HG03460 (cell line): ENCODE results near the gene DCTD.

Experiments
- ATAC-seq: cut with Tn5 transposase; IDR thresholded peaks from one replicate; pipeline ENCODE4 v1.9.1; 2021; ENCODE audit not compliant: unreplicated experiment

Gene DCTD

DNA sequence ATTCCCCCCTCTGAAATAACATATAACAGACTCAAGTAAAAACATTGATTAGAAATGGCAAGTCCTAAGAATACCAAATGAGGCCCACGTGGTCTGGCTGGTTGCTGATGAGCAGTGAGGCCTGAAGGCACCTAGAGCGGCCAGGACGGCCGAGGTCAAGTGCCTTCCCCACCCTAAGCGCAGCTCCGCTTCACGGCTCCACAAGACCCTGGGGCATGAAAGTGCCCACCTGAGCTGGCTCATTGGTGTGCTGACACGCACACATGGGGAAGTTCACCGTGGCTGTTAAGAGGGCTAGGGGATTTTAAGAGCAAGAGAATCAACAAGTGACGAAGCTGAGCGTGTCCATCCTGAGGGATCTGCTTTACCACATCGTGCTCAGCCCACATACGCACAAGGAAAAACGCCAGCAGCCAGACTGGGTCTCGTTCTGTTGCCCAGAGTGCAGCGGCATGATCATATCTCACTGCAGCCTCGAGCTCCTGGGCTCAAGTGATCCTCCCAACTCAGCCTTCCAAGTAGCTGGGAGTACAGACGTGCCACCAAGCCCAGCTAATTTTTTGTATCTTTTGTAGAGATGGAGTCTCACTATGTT is 22.4 kb downstream of the DCTD start:
- no peak for ATAC-seq

DNA sequence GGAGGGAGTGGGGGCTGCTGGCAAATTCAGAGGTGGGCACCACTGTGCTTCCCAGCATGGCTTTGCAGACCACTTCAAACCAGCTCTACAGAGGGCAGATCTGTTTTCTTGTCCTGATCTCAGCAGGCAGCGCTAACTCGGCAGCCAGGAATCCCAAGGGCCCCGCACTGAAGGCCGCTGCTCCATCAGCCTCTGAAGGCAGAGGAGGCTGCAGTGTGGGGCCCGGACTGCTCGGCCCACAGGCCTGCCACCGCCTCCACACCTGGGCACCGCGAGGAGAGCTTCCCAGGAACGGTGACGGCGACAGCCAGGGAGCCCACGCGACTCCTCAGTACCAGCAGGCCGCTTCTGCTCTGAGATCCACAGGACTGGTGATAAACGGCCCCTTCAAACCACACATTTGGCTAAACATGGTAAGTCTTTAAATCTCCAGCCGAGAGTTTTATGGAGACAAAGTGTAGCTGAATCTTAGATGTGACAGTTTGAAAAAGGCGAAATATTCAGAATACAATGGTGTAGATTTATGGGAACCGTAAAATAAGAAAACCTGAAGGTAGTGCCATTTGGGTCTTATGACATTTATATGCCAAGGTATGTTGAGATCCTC is 23.6 kb downstream of the DCTD start:
- no peak for ATAC-seq

DNA sequence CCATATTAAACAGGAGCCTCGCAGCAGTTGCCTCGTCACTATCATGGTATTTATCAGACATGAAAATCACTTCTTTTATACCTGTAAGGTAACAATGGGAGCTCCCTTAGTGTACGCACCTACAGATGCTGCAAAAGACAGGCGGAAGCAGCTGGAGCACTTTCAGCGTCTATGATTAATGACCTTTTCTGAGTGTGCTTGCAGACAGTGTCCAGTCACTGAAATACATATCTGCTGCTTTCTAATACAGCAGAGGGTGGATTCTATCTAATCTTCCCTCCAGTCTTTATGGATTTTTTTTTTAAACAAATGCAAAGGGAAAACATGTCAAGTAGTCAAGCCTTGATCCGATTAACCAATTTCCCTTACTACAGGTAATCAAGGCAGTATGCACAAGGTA is 24.1 kb downstream of the DCTD start:
- ATAC-seq, result no peak

DNA sequence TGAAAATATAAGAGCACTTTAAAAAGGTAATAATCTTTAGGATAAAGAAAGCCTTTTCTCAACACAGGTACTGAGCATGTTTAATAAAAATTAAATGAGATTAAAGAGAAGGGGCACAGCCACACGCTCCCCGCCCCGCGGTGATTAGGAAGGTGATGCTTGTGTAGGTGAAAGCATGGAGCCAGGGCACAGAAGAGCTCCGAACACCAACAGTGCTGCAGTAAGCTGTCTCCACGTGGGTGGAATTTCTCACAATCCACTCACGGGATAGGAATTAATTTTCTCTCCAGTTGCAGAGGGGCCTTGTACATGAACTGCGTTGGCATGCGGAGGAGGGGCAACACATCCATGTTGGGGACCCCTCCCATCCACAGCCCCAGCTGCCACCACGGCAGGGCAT is 27.0 kb downstream of the DCTD start:
- no peak for ATAC-seq

DNA sequence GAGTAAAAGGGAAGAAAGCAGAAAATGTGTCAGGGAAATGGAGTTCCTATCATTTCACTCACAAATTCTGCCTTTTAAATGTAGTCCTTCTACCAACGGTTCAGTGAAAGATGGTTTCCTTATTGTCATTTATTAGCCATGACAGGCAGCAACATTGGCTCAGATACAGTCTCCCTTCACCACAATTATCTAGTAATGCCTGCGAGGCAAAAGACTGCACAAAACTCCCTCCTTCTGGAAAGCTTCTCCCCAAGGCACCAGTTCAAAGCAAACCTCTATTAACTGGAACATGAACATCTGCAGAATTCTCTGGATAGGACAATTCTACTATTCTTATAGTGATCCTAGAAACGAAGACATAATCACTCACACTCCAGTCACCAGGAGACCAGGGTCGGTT is 28.3 kb downstream of the DCTD start:
- ATAC-seq, result no peak

DNA sequence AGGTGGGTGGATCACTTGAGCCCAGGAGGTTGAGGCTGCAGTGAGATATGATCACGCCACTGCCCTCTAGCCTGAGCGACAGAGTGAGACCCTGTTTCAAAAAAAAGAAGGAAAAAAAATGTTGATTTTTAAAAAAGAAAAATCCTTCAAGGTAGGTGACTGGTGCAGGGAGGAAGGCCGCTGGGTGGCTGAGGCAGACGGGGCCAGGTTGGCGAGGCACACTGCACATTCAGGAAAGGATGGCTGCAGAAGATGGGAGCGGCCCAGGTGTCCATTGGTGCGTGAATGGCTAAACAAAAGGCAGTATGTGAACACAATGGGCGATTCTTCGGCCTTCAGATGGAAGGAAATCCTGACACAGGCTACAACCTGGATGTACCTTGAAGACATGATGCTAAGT is 30.4 kb downstream of the DCTD start:
- no peak for ATAC-seq

DNA sequence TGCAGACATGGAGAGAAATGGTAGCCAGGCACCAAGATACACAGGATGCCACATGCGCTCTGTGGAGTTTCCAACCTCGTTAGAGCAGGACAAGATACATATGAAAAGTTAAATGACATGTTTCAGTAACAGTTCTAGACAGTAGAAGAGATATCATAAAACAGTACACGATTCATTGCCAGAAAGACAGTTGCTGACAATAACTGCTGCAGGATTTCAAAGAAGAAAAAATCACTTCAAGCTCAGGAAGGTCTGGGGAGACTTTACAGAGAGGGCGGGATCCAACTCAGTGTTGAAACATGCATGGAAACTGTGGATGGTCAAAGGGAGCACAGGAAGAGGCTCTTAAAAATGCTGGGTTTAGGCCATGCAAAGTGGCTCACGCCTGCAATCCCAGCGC is 31.0 kb downstream of the DCTD start:
- ATAC-seq, result no peak

DNA sequence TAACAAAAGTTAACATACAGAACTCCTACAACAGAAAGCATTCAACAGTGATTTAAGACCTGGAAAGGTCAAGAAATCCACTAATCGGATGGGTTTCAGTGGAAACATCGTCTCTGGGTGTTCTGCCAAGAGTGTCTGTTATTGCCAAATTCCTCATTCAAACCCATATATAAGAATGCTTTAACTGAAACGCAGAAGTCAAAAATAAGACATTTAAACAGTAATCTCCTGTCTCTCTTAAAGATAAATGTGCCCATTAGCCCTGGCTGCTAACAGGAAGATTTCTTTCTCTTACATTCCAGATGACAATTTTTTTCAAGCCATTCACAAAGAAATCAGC is 31.5 kb downstream of the DCTD start:
- no peak for ATAC-seq

DNA sequence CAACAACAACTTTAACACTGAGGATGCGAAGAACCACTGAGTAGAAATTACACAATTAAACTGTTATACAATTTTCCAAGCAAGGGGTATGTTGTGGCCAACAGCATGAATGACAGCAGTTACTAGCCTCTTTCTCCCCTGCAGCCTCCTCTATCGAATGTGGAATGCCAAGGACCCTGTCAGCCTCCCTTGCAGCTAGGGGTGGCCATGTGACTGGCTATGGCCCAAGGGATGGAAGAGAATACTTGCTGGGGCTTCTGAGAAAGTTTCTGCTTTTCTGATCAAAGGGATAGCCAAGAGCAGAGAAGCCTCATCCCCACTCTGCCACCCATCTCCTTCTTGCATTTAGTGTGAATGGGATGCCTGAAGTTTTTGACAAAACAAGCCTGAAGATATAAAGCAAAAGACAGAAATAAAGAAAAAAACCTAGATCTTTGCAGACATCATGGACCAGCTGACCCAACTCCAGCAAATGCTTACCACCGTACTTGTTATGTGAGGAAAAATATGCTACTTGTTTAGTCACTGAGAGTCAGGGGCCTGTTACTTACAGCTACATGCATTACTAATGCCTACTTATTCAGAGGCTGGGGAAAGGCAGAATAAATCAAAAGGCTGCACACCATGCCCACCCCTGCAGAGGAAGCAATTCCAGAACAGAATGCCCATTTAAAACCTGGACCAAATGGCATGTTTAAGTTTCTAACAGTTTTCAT is 32.0 kb downstream of the DCTD start:
- no peak for ATAC-seq

DNA sequence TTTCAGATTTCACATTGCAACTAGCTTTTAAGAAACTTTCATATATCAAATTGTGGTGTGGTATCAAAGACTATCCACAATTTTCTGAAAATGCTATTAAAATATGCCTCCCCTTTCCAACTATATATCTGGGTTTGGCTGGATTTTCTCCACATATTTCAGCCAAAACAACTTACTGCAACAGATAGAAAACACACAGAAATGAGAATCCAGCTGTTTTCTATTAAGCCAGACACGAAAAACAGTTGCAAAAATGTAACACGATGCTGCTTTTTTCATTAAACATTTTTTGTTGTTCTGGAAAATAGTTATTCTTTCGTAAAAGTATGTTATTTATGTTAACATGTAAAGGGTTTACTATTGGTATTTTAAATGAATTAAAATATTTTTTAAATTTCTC is 33.1 kb downstream of the DCTD start:
- ATAC-seq, result no peak

DNA sequence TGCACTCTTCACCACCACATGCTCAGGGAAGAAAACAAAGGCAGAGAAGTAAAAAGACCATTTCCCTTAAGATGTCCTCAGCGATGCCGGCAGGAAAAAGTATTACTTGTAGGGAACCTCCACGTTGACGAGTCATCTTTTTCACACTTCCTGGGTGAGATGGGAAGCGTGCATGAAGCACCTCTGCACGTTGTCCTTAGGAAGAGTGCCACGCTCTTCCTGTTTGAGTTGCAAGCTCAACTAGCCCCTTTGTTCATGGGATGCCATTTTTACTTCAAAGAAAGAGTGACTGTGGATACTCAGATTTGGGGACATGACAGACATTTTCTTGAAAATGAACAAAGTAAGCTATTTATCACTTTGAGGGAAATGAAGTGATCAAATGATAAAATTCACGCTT is 33.8 kb downstream of the DCTD start:
- no peak for ATAC-seq

DNA sequence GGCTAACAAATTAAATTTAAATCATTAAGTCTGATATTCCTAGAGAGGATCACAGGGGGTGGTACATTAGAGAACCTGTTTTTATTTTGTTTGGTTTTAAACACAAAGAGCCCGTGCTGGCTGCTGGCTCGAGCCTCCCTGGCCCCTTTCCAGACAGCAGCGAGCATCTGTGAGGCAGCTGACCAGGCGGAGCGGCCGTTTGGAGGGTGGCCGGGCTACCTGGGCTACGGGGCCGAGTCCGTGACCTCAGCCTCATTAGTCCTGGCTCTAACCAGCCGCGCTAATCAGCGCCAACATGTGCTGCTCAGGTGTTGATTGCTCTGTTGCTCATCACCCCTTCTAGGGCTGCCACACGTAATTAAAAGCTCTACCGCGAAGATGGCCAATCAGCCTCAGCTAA is 35.3 kb downstream of the DCTD start:
- ATAC-seq, result no peak

DNA sequence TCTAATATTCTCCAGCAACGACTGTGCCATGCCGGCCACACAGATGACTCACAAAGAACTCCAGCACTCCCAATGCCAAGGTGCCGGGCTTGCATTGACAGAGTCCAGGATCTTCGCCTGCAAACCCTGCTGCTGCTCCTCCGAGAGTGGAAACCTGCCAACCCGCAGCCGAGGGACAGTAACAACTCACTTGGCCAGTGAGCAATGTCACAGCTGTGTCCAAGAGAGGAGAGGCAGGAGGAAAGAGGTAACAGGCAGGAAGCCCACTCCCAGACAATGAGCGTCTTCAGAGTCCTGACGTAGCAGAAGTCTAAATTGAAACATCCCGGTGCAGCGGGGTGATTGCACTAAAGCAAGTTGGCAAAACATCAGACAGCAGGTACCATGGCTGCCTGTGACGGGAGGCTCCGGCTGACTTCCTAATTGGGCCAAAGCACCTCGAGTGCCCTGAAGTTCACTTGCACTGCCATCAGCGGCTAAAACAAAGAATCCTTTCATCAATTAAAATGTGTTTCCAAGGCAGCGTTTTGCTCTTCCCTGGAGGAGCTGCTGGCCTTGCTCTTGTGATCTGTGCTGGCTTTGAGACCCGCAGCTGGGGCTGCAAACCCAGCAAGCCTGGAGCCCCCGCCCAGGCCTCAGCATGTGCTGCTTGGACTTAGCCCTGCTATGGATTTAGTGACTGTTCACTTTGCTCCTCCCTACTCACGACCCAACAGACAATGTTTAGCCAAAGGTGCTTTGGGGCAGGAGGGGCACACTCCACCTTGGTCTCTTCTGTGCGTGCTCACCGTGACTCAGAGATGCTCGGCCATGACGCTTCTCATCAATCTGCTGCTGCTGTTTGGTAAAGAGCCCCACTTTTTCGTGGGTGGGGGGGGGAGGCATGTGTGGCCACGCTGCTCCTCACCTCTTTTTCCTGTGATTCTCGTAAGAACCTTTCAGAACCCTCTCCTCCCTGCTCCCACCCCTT is 36.5 kb downstream of the DCTD start:
- no peak for ATAC-seq

DNA sequence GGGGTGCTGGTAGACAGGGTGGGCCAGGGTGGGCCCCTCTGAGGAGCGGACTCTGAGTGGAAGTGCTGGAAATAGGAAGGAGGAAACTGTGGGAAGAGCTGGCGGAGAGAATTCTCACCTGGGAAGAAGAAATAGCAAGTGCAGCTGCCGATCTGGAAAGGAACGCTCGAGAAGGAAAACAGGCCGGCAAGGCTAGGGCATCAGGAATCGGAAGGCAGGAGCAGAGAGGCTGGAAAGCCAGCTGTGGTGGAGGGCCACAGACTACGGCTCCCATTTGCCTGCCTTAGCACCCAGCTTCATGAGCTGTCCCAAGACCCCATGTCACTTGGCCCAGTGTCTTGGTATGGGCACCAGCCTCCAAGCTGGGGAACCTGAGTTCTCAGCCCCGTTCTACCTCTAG is 37.3 kb downstream of the DCTD start:
- no peak for ATAC-seq

DNA sequence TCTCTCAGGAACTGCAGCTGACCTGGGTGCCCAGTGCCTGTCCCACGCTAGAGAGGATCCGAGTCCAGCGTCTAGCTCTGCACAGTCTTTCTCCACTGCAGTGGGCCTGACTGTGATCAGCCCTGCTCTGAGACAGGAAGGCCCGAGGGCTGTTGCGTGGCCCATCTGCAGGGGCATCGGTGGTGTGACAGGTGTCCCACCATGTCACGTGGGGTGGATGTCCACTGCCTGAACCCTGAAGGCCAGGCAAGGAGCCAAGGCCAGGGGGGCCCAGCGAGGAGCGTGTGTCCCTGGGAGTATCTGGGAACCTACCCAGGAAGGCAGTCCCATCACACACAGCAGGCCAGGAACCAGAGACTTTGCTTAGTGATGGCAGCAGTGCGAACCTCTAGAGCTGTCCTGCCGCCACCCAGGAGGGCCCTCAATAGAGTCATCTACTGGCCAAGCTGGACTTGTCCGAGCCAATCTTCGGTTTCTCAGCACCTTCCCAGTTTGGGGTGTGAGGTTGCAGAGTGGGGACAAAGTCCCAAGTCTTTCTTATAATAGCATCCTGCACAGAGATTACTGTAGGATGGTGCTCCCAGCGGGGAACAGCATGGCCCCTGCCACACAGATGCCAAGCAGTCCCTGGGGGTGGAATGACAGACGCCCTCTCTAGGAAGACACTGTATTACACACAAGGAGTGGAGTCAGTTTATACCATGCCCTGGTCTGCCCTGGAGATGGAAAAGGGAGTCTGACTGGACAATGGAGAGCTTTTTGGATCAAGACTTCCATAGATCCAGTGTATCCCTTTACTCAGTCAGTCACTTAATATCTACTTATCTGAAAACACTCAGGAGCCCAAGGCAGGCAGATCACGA is 38.3 kb downstream of the DCTD start:
- ATAC-seq, result no peak

DNA sequence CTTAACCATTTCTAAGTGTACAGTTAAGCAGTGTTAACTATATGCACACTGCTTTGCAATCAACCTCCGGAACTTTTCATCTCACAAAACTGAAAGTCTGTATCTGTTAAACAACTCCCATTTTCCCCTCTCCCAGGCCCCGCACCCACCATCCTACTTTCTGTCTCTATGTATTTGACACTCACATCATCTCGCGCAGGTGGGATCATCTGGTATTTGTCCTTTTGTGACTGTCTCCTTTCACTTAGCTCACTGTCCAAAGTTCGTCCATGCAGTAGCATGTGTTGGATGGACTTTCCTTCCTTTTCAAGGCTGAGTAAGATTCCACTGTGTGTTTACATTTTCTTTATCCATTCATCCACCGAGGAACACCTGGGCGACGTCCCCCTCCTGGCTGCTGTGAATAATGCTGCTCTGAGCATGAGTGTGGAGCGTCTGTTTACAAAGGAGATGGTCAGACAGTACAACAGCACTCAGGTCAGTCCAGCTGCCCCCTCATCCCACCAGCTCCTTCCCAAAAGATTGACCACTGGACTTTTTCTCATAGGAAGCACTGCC is 39.8 kb downstream of the DCTD start:
- no peak for ATAC-seq

DNA sequence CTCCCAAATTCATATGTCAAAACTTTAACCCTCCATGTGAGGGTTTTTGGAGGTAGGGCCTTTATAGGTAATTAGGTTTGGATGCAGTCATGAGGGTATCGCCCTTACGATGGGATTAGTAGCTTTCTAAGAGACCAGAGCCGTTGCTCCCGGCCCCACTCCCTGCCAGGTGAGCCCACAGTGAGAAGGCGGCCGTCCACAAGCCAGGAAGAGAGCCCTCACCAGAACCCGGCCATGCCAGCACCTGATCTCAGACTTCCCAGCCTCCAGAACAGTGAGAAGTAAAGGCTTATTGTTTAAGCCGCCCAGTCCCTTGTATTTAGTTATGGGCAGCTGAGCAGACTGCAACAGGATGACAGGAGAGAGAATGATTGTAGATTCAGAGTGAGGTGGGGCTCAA is 40.8 kb downstream of the DCTD start:
- ATAC-seq, result no peak

DNA sequence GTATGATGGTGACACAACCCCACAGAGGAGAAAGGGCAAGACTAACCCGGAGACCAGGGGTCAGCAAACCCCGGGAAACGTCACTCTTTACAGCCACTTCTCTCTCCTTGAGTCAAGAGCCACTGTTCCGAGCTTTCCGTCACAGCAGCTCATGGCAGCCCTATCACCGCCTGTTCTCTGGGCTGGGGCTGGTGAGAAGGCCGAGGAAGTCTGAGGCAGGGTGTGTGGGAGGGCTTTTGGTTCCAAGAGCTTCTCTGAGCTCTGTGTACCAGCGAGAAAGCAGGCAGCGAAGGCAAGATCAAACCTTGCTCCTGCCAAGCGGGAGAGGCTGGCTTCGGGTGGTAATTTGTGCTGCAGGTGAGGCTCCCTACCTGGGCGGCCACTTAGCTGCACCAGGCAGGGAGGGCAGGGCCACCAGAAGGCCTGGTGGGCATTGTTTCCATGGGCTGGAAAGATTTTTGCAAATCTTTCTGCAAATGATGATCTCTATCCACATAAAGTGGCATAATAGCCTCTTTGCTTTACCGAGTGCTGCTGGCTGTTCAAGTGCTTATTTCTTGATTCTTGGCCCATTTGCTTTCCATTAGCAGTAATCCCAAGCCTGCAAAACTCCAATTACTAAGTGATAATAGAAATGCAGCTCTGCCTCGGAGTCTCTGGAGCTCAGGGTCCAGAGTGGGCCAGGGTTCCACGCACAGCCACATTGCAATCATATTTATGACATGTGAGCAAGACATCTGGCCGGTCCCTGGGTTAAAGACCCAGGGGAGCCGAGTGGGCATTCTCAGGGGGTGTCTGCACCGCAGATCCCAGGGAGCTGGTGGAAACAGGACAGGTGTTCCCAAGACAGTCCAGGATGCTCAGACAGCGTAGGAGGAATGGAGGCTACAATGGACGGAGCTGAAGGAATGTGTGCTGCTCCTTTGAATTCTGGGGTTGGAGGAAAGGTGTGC is 41.5 kb downstream of the DCTD start:
- ATAC-seq, result no peak

DNA sequence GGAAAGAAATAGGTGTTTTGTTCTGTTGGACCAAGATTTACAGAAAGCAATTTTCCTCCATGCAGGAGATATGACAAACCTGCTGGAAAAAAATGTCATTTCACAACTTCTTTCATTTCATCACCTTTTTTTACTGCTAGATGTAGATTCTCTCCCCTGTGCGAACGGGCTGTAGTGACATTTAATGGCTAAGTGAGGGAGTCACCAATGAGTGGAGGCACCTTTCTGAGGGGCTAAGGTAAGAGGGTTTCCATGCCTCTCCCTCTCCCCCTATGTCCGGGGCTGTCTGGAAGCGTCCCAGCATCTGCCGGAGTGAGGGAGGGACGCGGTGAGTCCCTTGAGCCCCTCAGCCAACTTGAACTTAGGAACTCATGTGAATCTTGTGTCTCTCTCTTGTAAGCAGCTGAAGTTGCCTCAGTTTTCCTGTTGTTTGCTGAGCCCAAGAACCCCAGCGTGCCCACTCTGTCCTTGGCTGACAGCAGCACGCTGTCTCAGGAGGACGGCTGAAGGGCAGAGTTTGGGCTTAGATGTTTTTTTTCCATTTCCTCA is 42.3 kb downstream of the DCTD start:
- ATAC-seq, result no peak
